Endothelial cell of umbilical vein (primary cell): ENCODE data around the gene TMC1. TPM values are rescaled to one million over a fixed set of nuclear protein-coding genes. Genes with fewer than 3 reads are reported as not detected.

Experiments
- BruUV-seq: library from RNA; stranded (reverse); fragments of 400-500 nt; replicated peaks from 2 replicates; lab custom pipeline; 2021; lab: Mats Ljungman, UMichigan
- CTCF ChIA-PET: fragments of 300-600, 350-600 bp; sonication (Branson Sonifier 250); formaldehyde crosslinking; loops from one replicate; lab custom pipeline; 2021; ENCODE audit warnings: antibody characterized with exemption, inconsistent platforms; lab: Charles Lee
- POLR2A ChIA-PET: fragments of 300-600, 350-600 bp; sonication (Branson Sonifier 250); formaldehyde crosslinking; loops from one replicate; lab custom pipeline; 2021; ENCODE audit warnings: antibody characterized with exemption, inconsistent platforms; lab: Charles Lee
- DNase-seq: peaks from one replicate; pipeline ENCODE4 v3.0.0-alpha.2; 2011; ENCODE audit warnings: low read depth, low spot score
- FAIRE-seq: peaks from 2 replicates; lab custom pipeline; 2011; peaks lifted over from hg19 to GRCh38; lab: Jason Lieb, UNC
- H2AFZ ChIP-seq: 2 replicates; pipeline ENCODE4 v1.6.0; 2012; ENCODE audit warnings: low read depth, low read length, control low read depth, inconsistent platforms
- H3K27ac ChIP-seq: 2 replicates; pipeline ENCODE4 v1.5.1; 2011; ENCODE audit warnings: low read depth, mild to moderate bottlenecking, control low read depth, low read length, moderate library complexity; ENCODE audit not compliant: insufficient read depth
- H3K27me3 ChIP-seq, 2 experiments: 2 replicates each; pipeline versions ENCODE4 v1.6.0 to v1.6.1; 2011; ENCODE audit warnings: low read length in 2 of 2, mixed read lengths in 1 of 2; ENCODE audit not compliant: control insufficient read depth in 2 of 2, insufficient read depth in 2 of 2
- H3K36me3 ChIP-seq, 2 experiments: 2 replicates in 1 of 2; 3 replicates in 1 of 2; pipeline ENCODE4 v1.5.1; 2011; ENCODE audit warnings: low read length in 2 of 2, mild to moderate bottlenecking in 1 of 2, moderate library complexity in 1 of 2; ENCODE audit not compliant: control insufficient read depth in 2 of 2, insufficient read depth in 2 of 2; ENCODE audit errors: extremely low read depth in 1 of 2
- H3K4me1 ChIP-seq: 3 replicates; pipeline ENCODE4 v1.5.1; 2011; ENCODE audit warnings: mild to moderate bottlenecking, low read length; ENCODE audit not compliant: control insufficient read depth, insufficient read depth; ENCODE audit errors: extremely low read depth
- H3K4me2 ChIP-seq: 2 replicates; pipeline ENCODE4 v1.6.1; 2011; ENCODE audit warnings: low read length, control low read depth, mixed read lengths; ENCODE audit not compliant: insufficient read depth
- H3K4me3 ChIP-seq, 3 experiments: fragments of 200-600 bp in 1 of 3; sonication (generic), shearing (Covaris generic) in 1 of 3; replicated peaks in 1 of 3; 2 replicates each; pipeline ENCODE4 v1.5.1; 2011 to 2016; ENCODE audit warnings: control low read depth in 3 of 3, low read length in 3 of 3, mild to moderate bottlenecking in 2 of 3, inconsistent platforms in 1 of 3, low read depth in 1 of 3, moderate library complexity in 1 of 3; ENCODE audit not compliant: insufficient read depth in 1 of 3
- H3K79me2 ChIP-seq: 2 replicates; pipeline ENCODE4 v1.6.0; 2012; ENCODE audit warnings: low read length, inconsistent platforms; ENCODE audit not compliant: control insufficient read depth, insufficient read depth
- H3K9ac ChIP-seq: replicated peaks from 2 replicates; pipeline ENCODE3; 2011; ENCODE audit warnings: low read length, control low read depth; ENCODE audit not compliant: insufficient read depth; ENCODE audit errors: extremely low read depth
- H3K9me1 ChIP-seq: replicated peaks from 3 replicates; pipeline ENCODE4 v1.6.0; 2011; ENCODE audit warnings: mild to moderate bottlenecking, low read length; ENCODE audit not compliant: control insufficient read depth, insufficient read depth; ENCODE audit errors: extremely low read depth
- H3K9me3 ChIP-seq: replicated peaks from 2 replicates; pipeline ENCODE4 v1.5.1; 2012; ENCODE audit warnings: low read length, inconsistent platforms; ENCODE audit not compliant: control insufficient read depth, insufficient read depth
- H4K20me1 ChIP-seq: replicated peaks from 2 replicates; pipeline ENCODE3; 2011; ENCODE audit warnings: mild to moderate bottlenecking, low read length; ENCODE audit not compliant: control insufficient read depth, insufficient read depth; ENCODE audit errors: extremely low read depth
- CTCF ChIP-seq, 2 donors: IDR thresholded peaks; 1 replicate in 1 of 2; 2 replicates in 1 of 2; pipeline ENCODE4 v1.5.1; 2011; ENCODE audit warnings: low read length in 2 of 2, mild to moderate bottlenecking in 2 of 2, moderate library complexity in 2 of 2, control low read depth in 1 of 2, inconsistent platforms in 1 of 2, low read depth in 1 of 2; ENCODE audit not compliant: insufficient read depth in 1 of 2; ENCODE audit errors: extremely low read depth in 1 of 2
- EZH2 ChIP-seq: IDR thresholded peaks from 2 replicates; pipeline ENCODE4 v1.6.1; 2012; ENCODE audit warnings: borderline replicate concordance, low read depth, mild to moderate bottlenecking, moderate library complexity, low read length, inconsistent platforms; ENCODE audit not compliant: severe bottlenecking
- FOS ChIP-seq: IDR thresholded peaks from 2 replicates; pipeline ENCODE4 v1.6.1; 2011; ENCODE audit warnings: mild to moderate bottlenecking, low read length, moderate library complexity, borderline replicate concordance; ENCODE audit not compliant: insufficient read depth
- GATA2 ChIP-seq: IDR thresholded peaks from 2 replicates; pipeline ENCODE4 v1.7.0; 2011; ENCODE audit warnings: low read depth, mild to moderate bottlenecking, moderate library complexity, mixed read lengths, low read length; ENCODE audit not compliant: insufficient read length, insufficient read depth
- JUN ChIP-seq: IDR thresholded peaks from 2 replicates; pipeline ENCODE4 v1.6.1; 2011; ENCODE audit warnings: borderline replicate concordance, low read depth; ENCODE audit not compliant: insufficient read length, insufficient read depth
- MAX ChIP-seq: IDR thresholded peaks from 2 replicates; pipeline ENCODE4 v1.6.1; 2011; ENCODE audit not compliant: insufficient read depth, insufficient read length
- MYC ChIP-seq: IDR thresholded peaks from one replicate; pipeline ENCODE4 v1.6.1; 2011; ENCODE audit warnings: mild to moderate bottlenecking, low read depth, low read length
- POLR2A ChIP-seq: IDR thresholded peaks from 2 replicates; pipeline ENCODE4 v1.6.1; 2012; ENCODE audit warnings: low read depth, mild to moderate bottlenecking, control low read depth, low read length
- POLR2AphosphoS5 ChIP-seq: IDR thresholded peaks from 2 replicates; pipeline ENCODE4 v1.6.1; 2012; ENCODE audit warnings: low read depth, mild to moderate bottlenecking, control low read depth, low read length, moderate library complexity; ENCODE audit not compliant: insufficient read depth
- dilution Hi-C: fragments of 300-500 bp; cut with MboI; formaldehyde crosslinking; loops from one replicate; pipeline ENCODE4 v1.15.0; 2019; ENCODE audit warnings: low sequenced_read_pairs; ENCODE audit not compliant: extremely low pct_ligation_motif_present
- intact Hi-C: fragments of 100-400 bp; cut with micrococcal nuclease; formaldehyde crosslinking; loops from one replicate; pipeline ENCODE4 v1.10.0; 2022
- polyA plus RNA-seq, 4 experiments: library from polyadenylated mRNA; depleted of rRNA in 3 of 4; stranded (reverse) in 3 of 4; unstranded in 1 of 4; fragments of >200 nt; gene quantifications; 2 replicates each; pipeline versions ENCODE4 v1.2.1 to v1.2.3, GENCODE V29; 2011 to 2012; ENCODE audit warnings: missing spikeins in 1 of 4
- total RNA-seq: library from RNA; stranded (reverse); gene quantifications from 2 replicates; pipeline ENCODE4 v1.2.3, GENCODE V29; 2021

Gene TMC1
- total and polyA plus RNA-seq, 2 donors (not counting 3 experiments of a cell fraction or from before 2014, with no cell fraction given): 1.5 TPM; not detected in 1

DNA sequence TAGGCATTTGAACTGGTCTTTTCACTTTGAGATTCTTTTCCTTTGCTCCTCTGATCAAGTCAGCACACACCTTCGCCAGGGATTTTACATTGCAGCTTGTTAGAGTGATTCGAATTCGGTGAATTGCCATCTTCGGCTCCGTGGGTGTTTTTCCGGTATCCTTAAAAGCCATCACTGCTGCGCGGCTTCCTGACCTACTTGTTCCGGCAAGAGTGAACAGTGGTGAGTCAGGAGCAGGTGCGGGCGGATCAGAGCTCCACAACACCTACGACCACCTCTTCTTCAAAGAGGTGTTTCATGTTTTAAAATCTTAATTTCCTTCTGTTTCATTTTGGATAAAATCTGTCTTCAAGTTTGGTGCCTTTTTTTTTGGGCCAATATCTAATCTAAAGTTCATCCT is 134.6 kb downstream of the TMC1 start:
- Histone ChIP-seq H3K27ac (no peak overlapping the region), H2AFZ (no peak overlapping the region), H3K27me3 (peaks cover 3 to 5% of the 10 kb centered on the region in 2 experiments), H3K9me1 (no peaks in the 10 kb centered on the region), H3K4me3 (no peak overlapping the region), H4K20me1 (no peaks in the 10 kb centered on the region), H3K4me1 (no peaks in the 10 kb centered on the region), H3K36me3 (no peaks in the 10 kb centered on the region), H3K4me2 (no peak overlapping the region), H3K9ac (no peak overlapping the region), H3K9me3 (no peaks in the 10 kb centered on the region), H3K79me2 (no peaks in the 10 kb centered on the region)
- no peak for TF ChIP-seq JUN
- no peak for TF ChIP-seq GATA2
- DNase-seq: no peak
- dilution Hi-C loops (no loop called here), intact Hi-C loops (no loop called here)
- CTCF ChIA-PET: no interaction called here
- no TSS peak for BruUV-seq
- POLR2A ChIA-PET: no interaction called here
- FAIRE-seq: no peak

- Histone ChIP-seq H3K4me1 (no peaks in the 10 kb centered on the region), H3K79me2 (no peaks in the 10 kb centered on the region), H3K9ac (no peak overlapping the region), H3K36me3 (no peaks in the 10 kb centered on the region), H3K4me3 (no peak overlapping the region), H3K27me3 (peaks cover 3 to 5% of the 10 kb centered on the region in 2 experiments), H2AFZ (no peak overlapping the region), H3K9me3 (no peaks in the 10 kb centered on the region), H3K27ac (no peak overlapping the region), H4K20me1 (no peaks in the 10 kb centered on the region), H3K4me2 (no peak overlapping the region), H3K9me1 (no peaks in the 10 kb centered on the region)
- dilution Hi-C loops: no loop called here
- ChIA-PET POLR2A (no interaction called here), CTCF (interaction anchor here (0.6 kb wide), 1 partner anchor 9 kb away, joined by 3 read pairs; no protein-coding TSS in a partner anchor)
- BruUV-seq: no TSS peak
- no peak for FAIRE-seq
- TF ChIP-seq JUN (no peak), FOS (no peak), MYC (no peak), CTCF (IDR thresholded peaks at IDR 0.05; ENCODE audit: extremely low read depth in 1 of 2, insufficient read depth in 1 of 2, low read depth in 1 of 2, low read length in 2 of 2) (no peak), POLR2AphosphoS5 (no peak), GATA2 (no peak), MAX (no peak), EZH2 (no peak), POLR2A (no peak)
- DNase-seq: no peak
- intact Hi-C loops: no loop called here
Observed at GRCh38 chr9:72657023-72657422, 135.6 kb downstream of the TMC1 start.
